HepG2 (cell line): ENCODE results near the gene HNRNPC.

Experiments
- BRD4 ChIP-seq: sonication (generic); formaldehyde crosslinking; IDR thresholded peaks from 2 replicates; pipeline ENCODE4 v1.4.0; 2020; ENCODE audit warnings: missing genetic modification reagents
- CEBPB ChIP-seq: IDR thresholded peaks from 2 replicates; pipeline ENCODE4 v1.6.1; 2011; ENCODE audit warnings: low read depth, low read length, improper control_type of control experiment, borderline replicate concordance
- DNMT1 ChIP-seq: sonication (generic); formaldehyde crosslinking; IDR thresholded peaks from 2 replicates; pipeline ENCODE4 v1.5.1; 2020; ENCODE audit warnings: mild to moderate bottlenecking, missing genetic modification reagents
- EP300 ChIP-seq, 3 experiments: sonication (generic) in 1 of 3; formaldehyde crosslinking in 1 of 3; IDR thresholded peaks; 2 replicates each; pipeline versions ENCODE4 v1.5.1 to v1.6.1; 2011 to 2020; ENCODE audit warnings: low read depth in 2 of 3, low read length in 2 of 3, borderline replicate concordance in 1 of 3, improper control_type of control experiment in 1 of 3, mild to moderate bottlenecking in 1 of 3, missing genetic modification reagents in 1 of 3, moderate library complexity in 1 of 3
- IRF2 ChIP-seq: IDR thresholded peaks from 2 replicates; pipeline ENCODE4 v1.6.1; 2018; ENCODE audit warnings: missing genetic modification reagents, missing compliant biosample characterization
- MIER3 ChIP-seq: IDR thresholded peaks from 2 replicates; pipeline ENCODE4 v1.6.1; 2016; ENCODE audit warnings: missing compliant biosample characterization, borderline replicate concordance
- NCOR1 ChIP-seq: fragments of 200-600 bp; sonication (generic); IDR thresholded peaks from 2 replicates; pipeline ENCODE4 v1.7.0; 2017; ENCODE audit warnings: antibody characterized with exemption, low read length, borderline replicate concordance
- NFE2L1 ChIP-seq: sonication (generic); formaldehyde crosslinking; IDR thresholded peaks from 2 replicates; pipeline ENCODE4 v1.4.0; 2020; ENCODE audit warnings: missing genetic modification reagents, mild to moderate bottlenecking, borderline replicate concordance
- PCBP2 ChIP-seq: fragments of 200-400 bp; formaldehyde crosslinking; optimal IDR thresholded peaks from 2 replicates; pipeline ENCODE3; 2018; ENCODE audit warnings: low read length, low read depth; ENCODE audit not compliant: poor library complexity, severe bottlenecking
- SP4 ChIP-seq: sonication (generic); formaldehyde crosslinking; IDR thresholded peaks from 2 replicates; pipeline ENCODE4 v1.8.1; 2023; ENCODE audit warnings: mild to moderate bottlenecking, missing genetic modification reagents
- SPEN ChIP-seq: sonication (generic); formaldehyde crosslinking; IDR thresholded peaks from 2 replicates; pipeline ENCODE4 v1.5.1; 2020; ENCODE audit warnings: low read depth, mild to moderate bottlenecking, missing genetic modification reagents
- ZBTB42 ChIP-seq: sonication (generic); formaldehyde crosslinking; IDR thresholded peaks from 2 replicates; pipeline ENCODE4 v1.5.0; 2020; ENCODE audit warnings: mild to moderate bottlenecking, missing genetic modification reagents
- ZNF207 ChIP-seq: fragments of 450-650 bp; IDR thresholded peaks from 2 replicates; pipeline ENCODE4 v1.6.1; 2016; ENCODE audit warnings: antibody characterized with exemption, borderline replicate concordance
- TF ChIP-seq, protein P1 (sequence below), 2 experiments: sonication (generic) in 1 of 2; formaldehyde crosslinking in 1 of 2; IDR thresholded peaks; 2 replicates each; pipeline versions ENCODE4 v1.4.0 to v1.6.1; 2018 to 2020; ENCODE audit warnings: missing genetic modification reagents in 2 of 2, borderline replicate concordance in 1 of 2, low read depth in 1 of 2, mild to moderate bottlenecking in 1 of 2, missing biosample characterization in 1 of 2

DNA sequence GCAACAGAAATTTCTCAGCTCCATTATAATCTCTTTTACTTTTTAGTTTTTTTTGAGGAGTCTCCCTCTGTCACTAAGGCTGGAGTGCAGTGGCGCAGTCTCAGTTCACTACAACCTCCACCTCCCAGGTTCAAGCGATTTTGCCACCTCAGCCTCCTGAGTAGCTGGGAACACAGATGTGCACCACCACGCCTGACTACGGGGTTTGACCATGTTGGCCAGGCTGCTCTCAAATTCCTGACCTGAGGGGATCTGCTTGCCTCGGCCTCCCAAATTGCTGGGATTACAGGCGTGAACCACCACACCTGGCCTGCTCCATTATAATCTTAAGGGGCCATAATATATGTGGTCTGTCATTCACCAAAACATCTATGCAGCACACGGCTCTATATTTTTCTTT is 23.4 kb downstream of the HNRNPC start:
- no peak for TF ChIP-seq BRD4 (CRISPR knock-in tag)
- TF ChIP-seq EP300 (IDR thresholded peaks at IDR 0.05; ENCODE audit: low read depth in 2 of 2, low read length in 2 of 2) = no peak
- TF ChIP-seq EP300 (CRISPR knock-in tag; IDR thresholded peaks at IDR 0.05; ENCODE audit: borderline replicate concordance) = no peak
- no peak for TF ChIP-seq NCOR1
- no peak for TF ChIP-seq IRF2 (CRISPR knock-in tag)
- TF ChIP-seq DNMT1 = no peak
- TF ChIP-seq PCBP2 = no peak
- no peak for TF ChIP-seq ZNF207
- no peak for TF ChIP-seq ZBTB42 (CRISPR knock-in tag)
- TF ChIP-seq SP4 (CRISPR knock-in tag) = 0 out of 2 replicates have a peak, but pooled peaks have one; percentile 33
- no peak for TF ChIP-seq CEBPB
- TF ChIP-seq, protein P1, sequence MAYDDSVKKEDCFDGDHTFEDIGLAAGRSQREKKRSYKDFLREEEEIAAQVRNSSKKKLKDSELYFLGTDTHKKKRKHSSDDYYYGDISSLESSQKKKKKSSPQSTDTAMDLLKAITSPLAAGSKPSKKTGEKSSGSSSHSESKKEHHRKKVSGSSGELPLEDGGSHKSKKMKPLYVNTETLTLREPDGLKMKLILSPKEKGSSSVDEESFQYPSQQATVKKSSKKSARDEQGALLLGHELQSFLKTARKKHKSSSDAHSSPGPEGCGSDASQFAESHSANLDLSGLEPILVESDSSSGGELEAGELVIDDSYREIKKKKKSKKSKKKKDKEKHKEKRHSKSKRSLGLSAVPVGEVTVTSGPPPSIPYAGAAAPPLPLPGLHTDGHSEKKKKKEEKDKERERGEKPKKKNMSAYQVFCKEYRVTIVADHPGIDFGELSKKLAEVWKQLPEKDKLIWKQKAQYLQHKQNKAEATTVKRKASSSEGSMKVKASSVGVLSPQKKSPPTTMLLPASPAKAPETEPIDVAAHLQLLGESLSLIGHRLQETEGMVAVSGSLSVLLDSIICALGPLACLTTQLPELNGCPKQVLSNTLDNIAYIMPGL (CRISPR knock-in tag; IDR thresholded peaks at IDR 0.05; ENCODE audit: borderline replicate concordance in 1 of 2, low read depth in 1 of 2) = no peak
- no peak for TF ChIP-seq MIER3 (CRISPR knock-in tag)
- no peak for TF ChIP-seq SPEN (CRISPR knock-in tag)
- no peak for TF ChIP-seq NFE2L1
